Renal cortical epithelial cell (primary cell): ENCODE data around the gene SUPV3L1. TPM values are rescaled to one million over a fixed set of nuclear protein-coding genes. Genes with fewer than 3 reads are reported as not detected.

ENCODE experiments used
- total RNA-seq: library from RNA; depleted of rRNA; stranded (reverse); fragments of >200 nt; gene quantifications from 2 replicates; pipeline ENCODE4 v1.2.3, GENCODE V29; 2014

Gene SUPV3L1
- total RNA-seq, 1 donor from 2014 or later: 31.9 TPM

Other genes starting within 250 kb of the SUPV3L1 start
- 107 and 153 TPM in 2 replicates for gene DDX21, start 224.1 kb upstream of the SUPV3L1 start, total RNA-seq
- gene KIFBP, start 191.4 kb upstream of the SUPV3L1 start, total RNA-seq: 54.9 and 73.8 TPM in 2 replicates
- 18.0 and 53.7 TPM in 2 replicates for gene SRGN, start 92.1 kb upstream of the SUPV3L1 start, total RNA-seq
- gene VPS26A, start 56.1 kb upstream of the SUPV3L1 start, total RNA-seq: 77.3 and 79.3 TPM in 2 replicates
- 51.7 and 117 TPM in 2 replicates for gene HKDC1, start 40.1 kb downstream of the SUPV3L1 start, total RNA-seq
- 69.6 and 131 TPM in 2 replicates for gene HK1, start 98.3 kb downstream of the SUPV3L1 start, total RNA-seq
- gene TACR2, start 236.7 kb downstream of the SUPV3L1 start, total RNA-seq: 0.05 TPM in 1 of 2 replicates, not detected in the other